Measurements from ENCODE around the gene PTPRG.

The PTPRG gene

GRCh38 chr3:61960976-61961375 lies 399.6 kb downstream of the PTPRG start:
- no peak overlapping the region for H3K4me3 Mint-ChIP-seq
- H3K9me3 Mint-ChIP-seq, result no peaks in the 10 kb centered on the region
- no peaks in the 10 kb centered on the region for H3K4me1 Mint-ChIP-seq (ENCODE audit: low read depth)
- intact Hi-C loops (cut with micrococcal nuclease), result no loop called here
- H3K27me3 Mint-ChIP-seq, result no peaks in the 10 kb centered on the region
- no peak overlapping the region for H3K27ac Mint-ChIP-seq
- no peaks in the 10 kb centered on the region for H3K36me3 Mint-ChIP-seq (ENCODE audit: low read depth)

- Mint-ChIP-seq H3K4me1 (ENCODE audit: low read depth) (no peaks in the 10 kb centered on the region), H3K27me3 (no peaks in the 10 kb centered on the region), H3K9me3 (no peaks in the 10 kb centered on the region), H3K4me3 (no peak overlapping the region), H3K27ac (no peak overlapping the region), H3K36me3 (ENCODE audit: low read depth) (no peaks in the 10 kb centered on the region)
- intact Hi-C loops (cut with micrococcal nuclease), result no loop called here
Measured at GRCh38 chr3:61961900-61962299, 400.5 kb downstream of the PTPRG start.

- Mint-ChIP-seq H3K4me3 (no peak overlapping the region), H3K36me3 (ENCODE audit: low read depth) (no peaks in the 10 kb centered on the region), H3K9me3 (no peaks in the 10 kb centered on the region), H3K27me3 (no peaks in the 10 kb centered on the region), H3K4me1 (ENCODE audit: low read depth) (no peaks in the 10 kb centered on the region), H3K27ac (no peak overlapping the region)
- intact Hi-C loops (cut with micrococcal nuclease), result no loop called here
Measured at GRCh38 chr3:61964566-61964965, 403.2 kb downstream of the PTPRG start.

GRCh38 chr3:61965770-61966131 lies 404.4 kb downstream of the PTPRG start:
- intact Hi-C loops (cut with micrococcal nuclease), result no loop called here
- no peaks in the 10 kb centered on the region for H3K4me1 Mint-ChIP-seq (ENCODE audit: low read depth)

GRCh38 chr3:61966200-61966599 lies 404.8 kb downstream of the PTPRG start:
- intact Hi-C loops (cut with micrococcal nuclease), result no loop called here

More at GRCh38 chr3:61965770-61966131, 404.4 kb downstream of the PTPRG start:
- no peaks in the 10 kb centered on the region for H3K27me3 Mint-ChIP-seq
- H3K4me3 Mint-ChIP-seq, result no peak overlapping the region
- no peaks in the 10 kb centered on the region for H3K9me3 Mint-ChIP-seq
- no peak overlapping the region for H3K27ac Mint-ChIP-seq
- no peaks in the 10 kb centered on the region for H3K36me3 Mint-ChIP-seq (ENCODE audit: low read depth)

GRCh38 chr3:61967019-61967418 lies 405.6 kb downstream of the PTPRG start:
- Mint-ChIP-seq H3K9me3 (peaks cover 4% of the 10 kb centered on the region), H3K36me3 (ENCODE audit: low read depth) (no peaks in the 10 kb centered on the region), H3K27ac (no peak overlapping the region), H3K4me1 (ENCODE audit: low read depth) (no peaks in the 10 kb centered on the region), H3K27me3 (no peaks in the 10 kb centered on the region), H3K4me3 (no peak overlapping the region)
- intact Hi-C loops (cut with micrococcal nuclease), result no loop called here

More at GRCh38 chr3:61966200-61966599, 404.8 kb downstream of the PTPRG start:
- no peaks in the 10 kb centered on the region for H3K4me1 Mint-ChIP-seq (ENCODE audit: low read depth)
- H3K36me3 Mint-ChIP-seq (ENCODE audit: low read depth), result no peaks in the 10 kb centered on the region
- H3K27ac Mint-ChIP-seq, result no peak overlapping the region
- no peak overlapping the region for H3K4me3 Mint-ChIP-seq
- H3K27me3 Mint-ChIP-seq, result no peaks in the 10 kb centered on the region
- no peaks in the 10 kb centered on the region for H3K9me3 Mint-ChIP-seq

- no peaks in the 10 kb centered on the region for H3K27me3 Mint-ChIP-seq
- H3K4me1 Mint-ChIP-seq (ENCODE audit: low read depth), result no peaks in the 10 kb centered on the region
- H3K9me3 Mint-ChIP-seq, result peaks cover 10% of the 10 kb centered on the region
- H3K27ac Mint-ChIP-seq, result no peak overlapping the region
- no peak overlapping the region for H3K4me3 Mint-ChIP-seq
- intact Hi-C loops (cut with micrococcal nuclease), result no loop called here
- H3K36me3 Mint-ChIP-seq (ENCODE audit: low read depth), result no peaks in the 10 kb centered on the region
Measured at GRCh38 chr3:61967937-61968336, 406.6 kb downstream of the PTPRG start.

- Mint-ChIP-seq H3K27me3 (no peaks in the 10 kb centered on the region), H3K36me3 (ENCODE audit: low read depth) (no peaks in the 10 kb centered on the region), H3K4me3 (no peak overlapping the region), H3K4me1 (ENCODE audit: low read depth) (no peaks in the 10 kb centered on the region), H3K27ac (no peak overlapping the region), H3K9me3 (peaks cover 10% of the 10 kb centered on the region)
- intact Hi-C loops (cut with micrococcal nuclease), result no loop called here
Measured at GRCh38 chr3:61974662-61975061, 413.3 kb downstream of the PTPRG start.

GRCh38 chr3:61975199-61975598 lies 413.8 kb downstream of the PTPRG start:
- H3K27ac Mint-ChIP-seq, result no peak overlapping the region
- intact Hi-C loops (cut with micrococcal nuclease), result no loop called here
- H3K9me3 Mint-ChIP-seq, result peaks cover 10% of the 10 kb centered on the region
- H3K4me3 Mint-ChIP-seq, result no peak overlapping the region
- H3K27me3 Mint-ChIP-seq, result no peaks in the 10 kb centered on the region
- H3K4me1 Mint-ChIP-seq (ENCODE audit: low read depth), result no peaks in the 10 kb centered on the region
- H3K36me3 Mint-ChIP-seq (ENCODE audit: low read depth), result no peaks in the 10 kb centered on the region

- no peaks in the 10 kb centered on the region for H3K36me3 Mint-ChIP-seq (ENCODE audit: low read depth)
- H3K9me3 Mint-ChIP-seq, result peaks cover 10% of the 10 kb centered on the region
- H3K4me1 Mint-ChIP-seq (ENCODE audit: low read depth), result no peaks in the 10 kb centered on the region
- intact Hi-C loops (cut with micrococcal nuclease), result no loop called here
- no peak overlapping the region for H3K4me3 Mint-ChIP-seq
- H3K27ac Mint-ChIP-seq, result no peak overlapping the region
- H3K27me3 Mint-ChIP-seq, result peaks cover 2% of the 10 kb centered on the region
Measured at GRCh38 chr3:61975936-61976335, 414.6 kb downstream of the PTPRG start.

- intact Hi-C loops (cut with micrococcal nuclease), result no loop called here
- Mint-ChIP-seq H3K36me3 (ENCODE audit: low read depth) (no peaks in the 10 kb centered on the region), H3K27ac (no peak overlapping the region), H3K9me3 (no peaks in the 10 kb centered on the region), H3K4me1 (ENCODE audit: low read depth) (no peaks in the 10 kb centered on the region), H3K4me3 (no peak overlapping the region), H3K27me3 (peaks cover 2% of the 10 kb centered on the region)
Measured at GRCh38 chr3:61978460-61979419, 417.4 kb downstream of the PTPRG start.

- no peaks in the 10 kb centered on the region for H3K4me1 Mint-ChIP-seq (ENCODE audit: low read depth)
- no peaks in the 10 kb centered on the region for H3K9me3 Mint-ChIP-seq
- no peak overlapping the region for H3K4me3 Mint-ChIP-seq
- H3K27me3 Mint-ChIP-seq, result peaks cover 2% of the 10 kb centered on the region
- no peak overlapping the region for H3K27ac Mint-ChIP-seq
- intact Hi-C loops (cut with micrococcal nuclease), result no loop called here
- no peaks in the 10 kb centered on the region for H3K36me3 Mint-ChIP-seq (ENCODE audit: low read depth)
Measured at GRCh38 chr3:61979638-61980037, 418.3 kb downstream of the PTPRG start.

GRCh38 chr3:61980041-61980440 lies 418.7 kb downstream of the PTPRG start:
- H3K27me3 Mint-ChIP-seq, result peaks cover 2% of the 10 kb centered on the region
- H3K4me1 Mint-ChIP-seq (ENCODE audit: low read depth), result no peaks in the 10 kb centered on the region
- no peaks in the 10 kb centered on the region for H3K36me3 Mint-ChIP-seq (ENCODE audit: low read depth)
- H3K4me3 Mint-ChIP-seq, result no peak overlapping the region
- H3K27ac Mint-ChIP-seq, result no peak overlapping the region
- intact Hi-C loops (cut with micrococcal nuclease), result no loop called here
- no peaks in the 10 kb centered on the region for H3K9me3 Mint-ChIP-seq

- Mint-ChIP-seq H3K4me1 (ENCODE audit: low read depth) (no peaks in the 10 kb centered on the region), H3K4me3 (no peak overlapping the region), H3K36me3 (ENCODE audit: low read depth) (no peaks in the 10 kb centered on the region), H3K27ac (no peak overlapping the region), H3K9me3 (no peaks in the 10 kb centered on the region), H3K27me3 (peaks cover 2% of the 10 kb centered on the region)
- intact Hi-C loops (cut with micrococcal nuclease), result no loop called here
Measured at GRCh38 chr3:61981060-61981459, 419.7 kb downstream of the PTPRG start.

GRCh38 chr3:61983479-61983878 lies 422.1 kb downstream of the PTPRG start:
- Mint-ChIP-seq H3K4me1 (ENCODE audit: low read depth) (no peaks in the 10 kb centered on the region), H3K27me3 (peaks cover 2% of the 10 kb centered on the region)

More at GRCh38 chr3:61983479-61983878, 422.1 kb downstream of the PTPRG start:
- Mint-ChIP-seq H3K4me3 (no peak overlapping the region), H3K27ac (no peak overlapping the region), H3K36me3 (ENCODE audit: low read depth) (no peaks in the 10 kb centered on the region), H3K9me3 (no peaks in the 10 kb centered on the region)
- intact Hi-C loops (cut with micrococcal nuclease), result no loop called here

Measured in dendritic cell treated with granulocyte-macrophage colony-stimulating factor and Interleukin-4, amounts not matched to agents 40 ng/mL and 50 ng/mL, for 4 days (primary cell).